HepG2 (cell line): ENCODE data around the gene FAM120B.

Source experiments
- ARHGAP35 ChIP-seq: sonication (generic); formaldehyde crosslinking; IDR thresholded peaks from 2 replicates; pipeline ENCODE4 v1.9.0; 2022; ENCODE audit warnings: mild to moderate bottlenecking, inconsistent platforms, moderate library complexity, missing genetic modification reagents, borderline replicate concordance
- EHMT2 ChIP-seq: fragments of 200-600 bp; sonication (generic); IDR thresholded peaks from 2 replicates; pipeline ENCODE4 v1.7.0; 2017; ENCODE audit warnings: antibody characterized with exemption, low read depth, low read length, borderline replicate concordance
- U2AF1 ChIP-seq: fragments of 200-400 bp; formaldehyde crosslinking; optimal IDR thresholded peaks from 2 replicates; pipeline ENCODE3; 2017; ENCODE audit warnings: mild to moderate bottlenecking, low read depth, low read length
- ZNF256 ChIP-seq: sonication (generic); formaldehyde crosslinking; conservative IDR thresholded peaks from 2 replicates; pipeline ENCODE4 v1.4.0; 2020; ENCODE audit warnings: missing genetic modification reagents
- ZNF350 ChIP-seq: sonication (generic); formaldehyde crosslinking; IDR thresholded peaks from 2 replicates; pipeline ENCODE4 v1.4.0; 2020; ENCODE audit warnings: mild to moderate bottlenecking, low read depth, missing genetic modification reagents, borderline replicate concordance
- ZNF530 ChIP-seq: sonication (generic); formaldehyde crosslinking; IDR thresholded peaks from 2 replicates; pipeline ENCODE4 v1.5.0; 2020; ENCODE audit warnings: low read depth, mild to moderate bottlenecking, missing genetic modification reagents
- TF ChIP-seq, protein P1 (sequence below): sonication (generic); formaldehyde crosslinking; IDR thresholded peaks from 2 replicates; pipeline ENCODE4 v1.8.0; 2022; ENCODE audit warnings: missing genetic modification reagents, mild to moderate bottlenecking, inconsistent platforms, borderline replicate concordance
- TF ChIP-seq, protein P2 (sequence below): sonication (generic); formaldehyde crosslinking; IDR thresholded peaks from 2 replicates; pipeline ENCODE4 v1.9.0; 2021; ENCODE audit warnings: missing genetic modification reagents, borderline replicate concordance
- TF ChIP-seq, protein P3 (sequence below): sonication (generic); formaldehyde crosslinking; IDR thresholded peaks from 2 replicates; pipeline ENCODE4 v1.5.0; 2020; ENCODE audit warnings: mild to moderate bottlenecking, missing genetic modification reagents, moderate library complexity
- TF ChIP-seq, protein P4 (sequence below): sonication (generic); formaldehyde crosslinking; conservative IDR thresholded peaks from 2 replicates; pipeline ENCODE4 v1.5.0; 2020; ENCODE audit warnings: missing genetic modification reagents
- TF ChIP-seq, protein P5 (sequence below): sonication (generic); formaldehyde crosslinking; IDR thresholded peaks from 2 replicates; pipeline ENCODE4 v1.5.0; 2020; ENCODE audit warnings: missing genetic modification reagents
- TF ChIP-seq, protein P6 (sequence below): sonication (generic); formaldehyde crosslinking; IDR thresholded peaks from 2 replicates; pipeline ENCODE4 v1.4.0; 2020; ENCODE audit warnings: missing genetic modification reagents

DNA sequence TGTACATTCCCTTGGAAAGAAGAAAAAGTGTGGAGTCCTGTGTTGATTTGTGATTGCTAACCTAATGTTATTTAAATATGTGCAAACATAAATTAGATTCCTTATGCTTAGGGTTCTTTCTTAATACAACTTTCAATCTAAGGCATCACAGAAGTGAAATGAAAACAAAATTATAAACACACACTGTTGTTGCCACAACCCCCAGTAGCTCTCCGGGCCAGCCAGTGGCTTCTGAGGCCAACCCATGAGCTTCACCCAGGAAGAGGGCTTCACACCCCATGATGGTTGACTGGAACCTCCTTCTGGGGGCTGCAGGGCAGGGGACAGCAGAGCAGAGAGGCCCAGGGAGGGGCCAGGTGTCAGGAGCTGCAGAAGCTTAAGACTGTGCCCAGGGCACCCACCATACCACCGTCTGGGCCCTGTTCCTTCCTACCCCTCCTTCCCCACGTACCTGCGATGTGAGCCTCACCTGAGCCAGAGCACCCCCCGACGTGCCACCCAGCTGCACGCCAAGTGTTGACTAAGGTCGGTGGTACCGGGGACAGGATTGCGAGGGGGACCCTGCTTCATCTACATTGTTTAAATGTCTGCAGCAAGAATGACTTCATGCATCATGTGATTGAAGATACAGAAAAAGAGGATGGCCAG lies 110.5 kb downstream of the FAM120B start:
- TF ChIP-seq, protein P1, sequence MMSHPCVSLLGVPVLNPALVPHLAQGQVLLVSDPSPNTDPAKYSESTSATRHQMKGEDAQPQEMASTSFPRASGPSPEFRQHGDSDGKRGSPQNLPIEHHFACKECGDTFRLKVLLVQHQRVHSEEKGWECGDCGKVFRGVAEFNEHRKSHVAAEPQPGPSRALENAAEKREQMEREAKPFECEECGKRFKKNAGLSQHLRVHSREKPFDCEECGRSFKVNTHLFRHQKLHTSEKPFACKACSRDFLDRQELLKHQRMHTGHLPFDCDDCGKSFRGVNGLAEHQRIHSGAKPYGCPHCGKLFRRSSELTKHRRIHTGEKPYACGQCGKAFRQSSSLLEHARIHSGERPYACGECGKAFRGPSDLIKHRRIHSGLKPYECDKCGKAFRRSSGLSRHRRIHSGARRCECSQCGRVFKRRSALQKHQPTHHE (CRISPR knock-in tag) = no peak
- TF ChIP-seq ARHGAP35 (CRISPR knock-in tag) (no peak), ZNF350 (CRISPR knock-in tag) (no peak), U2AF1 (no peak), ZNF530 (CRISPR knock-in tag) (no peak), ZNF256 (CRISPR knock-in tag) (no peak), EHMT2 (no peak)
- TF ChIP-seq, protein P2, sequence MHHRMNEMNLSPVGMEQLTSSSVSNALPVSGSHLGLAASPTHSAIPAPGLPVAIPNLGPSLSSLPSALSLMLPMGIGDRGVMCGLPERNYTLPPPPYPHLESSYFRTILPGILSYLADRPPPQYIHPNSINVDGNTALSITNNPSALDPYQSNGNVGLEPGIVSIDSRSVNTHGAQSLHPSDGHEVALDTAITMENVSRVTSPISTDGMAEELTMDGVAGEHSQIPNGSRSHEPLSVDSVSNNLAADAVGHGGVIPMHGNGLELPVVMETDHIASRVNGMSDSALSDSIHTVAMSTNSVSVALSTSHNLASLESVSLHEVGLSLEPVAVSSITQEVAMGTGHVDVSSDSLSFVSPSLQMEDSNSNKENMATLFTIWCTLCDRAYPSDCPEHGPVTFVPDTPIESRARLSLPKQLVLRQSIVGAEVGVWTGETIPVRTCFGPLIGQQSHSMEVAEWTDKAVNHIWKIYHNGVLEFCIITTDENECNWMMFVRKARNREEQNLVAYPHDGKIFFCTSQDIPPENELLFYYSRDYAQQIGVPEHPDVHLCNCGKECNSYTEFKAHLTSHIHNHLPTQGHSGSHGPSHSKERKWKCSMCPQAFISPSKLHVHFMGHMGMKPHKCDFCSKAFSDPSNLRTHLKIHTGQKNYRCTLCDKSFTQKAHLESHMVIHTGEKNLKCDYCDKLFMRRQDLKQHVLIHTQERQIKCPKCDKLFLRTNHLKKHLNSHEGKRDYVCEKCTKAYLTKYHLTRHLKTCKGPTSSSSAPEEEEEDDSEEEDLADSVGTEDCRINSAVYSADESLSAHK = no peak
- TF ChIP-seq, protein P3, sequence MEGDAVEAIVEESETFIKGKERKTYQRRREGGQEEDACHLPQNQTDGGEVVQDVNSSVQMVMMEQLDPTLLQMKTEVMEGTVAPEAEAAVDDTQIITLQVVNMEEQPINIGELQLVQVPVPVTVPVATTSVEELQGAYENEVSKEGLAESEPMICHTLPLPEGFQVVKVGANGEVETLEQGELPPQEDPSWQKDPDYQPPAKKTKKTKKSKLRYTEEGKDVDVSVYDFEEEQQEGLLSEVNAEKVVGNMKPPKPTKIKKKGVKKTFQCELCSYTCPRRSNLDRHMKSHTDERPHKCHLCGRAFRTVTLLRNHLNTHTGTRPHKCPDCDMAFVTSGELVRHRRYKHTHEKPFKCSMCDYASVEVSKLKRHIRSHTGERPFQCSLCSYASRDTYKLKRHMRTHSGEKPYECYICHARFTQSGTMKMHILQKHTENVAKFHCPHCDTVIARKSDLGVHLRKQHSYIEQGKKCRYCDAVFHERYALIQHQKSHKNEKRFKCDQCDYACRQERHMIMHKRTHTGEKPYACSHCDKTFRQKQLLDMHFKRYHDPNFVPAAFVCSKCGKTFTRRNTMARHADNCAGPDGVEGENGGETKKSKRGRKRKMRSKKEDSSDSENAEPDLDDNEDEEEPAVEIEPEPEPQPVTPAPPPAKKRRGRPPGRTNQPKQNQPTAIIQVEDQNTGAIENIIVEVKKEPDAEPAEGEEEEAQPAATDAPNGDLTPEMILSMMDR (CRISPR knock-in tag) = no peak
- TF ChIP-seq, protein P4, sequence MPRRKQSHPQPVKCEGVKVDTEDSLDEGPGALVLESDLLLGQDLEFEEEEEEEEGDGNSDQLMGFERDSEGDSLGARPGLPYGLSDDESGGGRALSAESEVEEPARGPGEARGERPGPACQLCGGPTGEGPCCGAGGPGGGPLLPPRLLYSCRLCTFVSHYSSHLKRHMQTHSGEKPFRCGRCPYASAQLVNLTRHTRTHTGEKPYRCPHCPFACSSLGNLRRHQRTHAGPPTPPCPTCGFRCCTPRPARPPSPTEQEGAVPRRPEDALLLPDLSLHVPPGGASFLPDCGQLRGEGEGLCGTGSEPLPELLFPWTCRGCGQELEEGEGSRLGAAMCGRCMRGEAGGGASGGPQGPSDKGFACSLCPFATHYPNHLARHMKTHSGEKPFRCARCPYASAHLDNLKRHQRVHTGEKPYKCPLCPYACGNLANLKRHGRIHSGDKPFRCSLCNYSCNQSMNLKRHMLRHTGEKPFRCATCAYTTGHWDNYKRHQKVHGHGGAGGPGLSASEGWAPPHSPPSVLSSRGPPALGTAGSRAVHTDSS (CRISPR knock-in tag) = no peak
- TF ChIP-seq, protein P5, sequence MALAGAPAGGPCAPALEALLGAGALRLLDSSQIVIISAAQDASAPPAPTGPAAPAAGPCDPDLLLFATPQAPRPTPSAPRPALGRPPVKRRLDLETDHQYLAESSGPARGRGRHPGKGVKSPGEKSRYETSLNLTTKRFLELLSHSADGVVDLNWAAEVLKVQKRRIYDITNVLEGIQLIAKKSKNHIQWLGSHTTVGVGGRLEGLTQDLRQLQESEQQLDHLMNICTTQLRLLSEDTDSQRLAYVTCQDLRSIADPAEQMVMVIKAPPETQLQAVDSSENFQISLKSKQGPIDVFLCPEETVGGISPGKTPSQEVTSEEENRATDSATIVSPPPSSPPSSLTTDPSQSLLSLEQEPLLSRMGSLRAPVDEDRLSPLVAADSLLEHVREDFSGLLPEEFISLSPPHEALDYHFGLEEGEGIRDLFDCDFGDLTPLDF (CRISPR knock-in tag) = no peak
- TF ChIP-seq, protein P6, sequence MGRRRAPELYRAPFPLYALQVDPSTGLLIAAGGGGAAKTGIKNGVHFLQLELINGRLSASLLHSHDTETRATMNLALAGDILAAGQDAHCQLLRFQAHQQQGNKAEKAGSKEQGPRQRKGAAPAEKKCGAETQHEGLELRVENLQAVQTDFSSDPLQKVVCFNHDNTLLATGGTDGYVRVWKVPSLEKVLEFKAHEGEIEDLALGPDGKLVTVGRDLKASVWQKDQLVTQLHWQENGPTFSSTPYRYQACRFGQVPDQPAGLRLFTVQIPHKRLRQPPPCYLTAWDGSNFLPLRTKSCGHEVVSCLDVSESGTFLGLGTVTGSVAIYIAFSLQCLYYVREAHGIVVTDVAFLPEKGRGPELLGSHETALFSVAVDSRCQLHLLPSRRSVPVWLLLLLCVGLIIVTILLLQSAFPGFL (CRISPR knock-in tag) = no peak
